Measurements from ENCODE around the gene ERBIN. TPM values are rescaled to one million over a fixed set of nuclear protein-coding genes. Genes with fewer than 3 reads are reported as not detected.

The ERBIN gene
- total and polyA plus RNA-seq, 2 of the 13 experiments (the other 11 are each of a cell fraction or from before 2014, with no cell fraction given) = 14.4 to 41.7 TPM

DNA sequence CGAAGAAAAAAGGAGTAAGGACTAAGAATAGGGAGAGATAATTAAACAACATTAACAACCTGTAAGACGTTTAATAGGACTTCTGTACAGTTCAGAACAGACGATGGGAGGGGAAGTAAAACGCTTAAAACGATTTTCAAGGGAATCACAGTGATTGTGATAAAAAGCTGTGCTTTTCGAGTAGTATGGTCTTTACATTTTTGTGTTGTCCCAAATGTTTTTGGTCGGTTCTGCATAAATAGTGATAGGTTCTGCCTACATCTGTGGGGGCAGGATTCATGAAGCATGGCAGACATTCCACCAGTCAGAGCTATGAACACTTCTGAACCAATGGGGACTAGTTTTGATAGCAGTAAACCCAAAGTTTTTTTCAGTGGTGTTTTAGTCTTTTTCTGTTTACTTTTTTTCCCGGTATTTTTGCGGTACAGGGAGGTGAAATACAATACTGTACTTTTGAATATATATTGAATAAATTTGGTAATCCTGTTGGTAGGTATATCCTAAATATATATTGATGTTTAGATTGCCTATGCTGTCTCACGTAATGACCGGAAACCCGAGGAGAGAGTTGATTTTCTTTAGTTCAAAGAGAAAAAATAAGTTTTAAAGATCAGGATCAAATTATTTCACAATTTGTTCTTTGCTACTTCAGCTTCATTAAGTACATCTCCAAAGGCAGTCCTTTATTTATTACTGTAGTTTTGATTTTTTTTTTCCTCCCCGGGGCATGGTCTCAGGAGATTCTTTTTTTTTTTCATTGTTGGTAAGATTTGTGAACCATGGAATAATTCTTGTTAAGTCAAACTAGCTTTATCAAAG is 1.3 kb downstream of the ERBIN start (continued):
- TF ChIP-seq CHCHD3 (CRISPR knock-in tag; IDR thresholded peaks at IDR 0.05) (no peak), ZNF737 (CRISPR knock-in tag; IDR thresholded peaks at IDR 0.05; ENCODE audit: borderline replicate concordance) (no peak), SIN3A (IDR thresholded peaks at IDR 0.05; ENCODE audit: borderline replicate concordance, low read depth, low read length) (0 out of 2 replicates have a peak, but pooled peaks have one; percentile 36), ZMYM3 (CRISPR knock-in tag; IDR thresholded peaks at IDR 0.05) (no peak), ZMYM2 (CRISPR knock-in tag; IDR thresholded peaks at IDR 0.05) (no peak), PLRG1 (conservative IDR thresholded peaks at IDR 0.05) (no peak), FOXA1 (IDR thresholded peaks at IDR 0.05) (no peak), FOXA1 (CRISPR knock-in tag; IDR thresholded peaks at IDR 0.05) (no peak), ZNF34 (CRISPR knock-in tag; IDR thresholded peaks at IDR 0.05; ENCODE audit: borderline replicate concordance) (no peak), TEAD3 (CRISPR knock-in tag; optimal IDR thresholded peaks at IDR 0.05; ENCODE audit: borderline replicate concordance) (peak; percentile 51), CREM (IDR thresholded peaks at IDR 0.05) (no peak), CREM (CRISPR knock-in tag; IDR thresholded peaks at IDR 0.05) (no peak), YEATS2 (CRISPR knock-in tag; IDR thresholded peaks at IDR 0.05; ENCODE audit: borderline replicate concordance) (no peak), ZBTB7B (CRISPR knock-in tag; IDR thresholded peaks at IDR 0.05) (no peak), HOXA3 (CRISPR knock-in tag; IDR thresholded peaks at IDR 0.05) (no peak), IKZF1 (IDR thresholded peaks at IDR 0.05) (no peak), ZNF83 (CRISPR knock-in tag; IDR thresholded peaks at IDR 0.05; ENCODE audit: borderline replicate concordance) (no peak)
- TF ChIP-seq, protein P1, sequence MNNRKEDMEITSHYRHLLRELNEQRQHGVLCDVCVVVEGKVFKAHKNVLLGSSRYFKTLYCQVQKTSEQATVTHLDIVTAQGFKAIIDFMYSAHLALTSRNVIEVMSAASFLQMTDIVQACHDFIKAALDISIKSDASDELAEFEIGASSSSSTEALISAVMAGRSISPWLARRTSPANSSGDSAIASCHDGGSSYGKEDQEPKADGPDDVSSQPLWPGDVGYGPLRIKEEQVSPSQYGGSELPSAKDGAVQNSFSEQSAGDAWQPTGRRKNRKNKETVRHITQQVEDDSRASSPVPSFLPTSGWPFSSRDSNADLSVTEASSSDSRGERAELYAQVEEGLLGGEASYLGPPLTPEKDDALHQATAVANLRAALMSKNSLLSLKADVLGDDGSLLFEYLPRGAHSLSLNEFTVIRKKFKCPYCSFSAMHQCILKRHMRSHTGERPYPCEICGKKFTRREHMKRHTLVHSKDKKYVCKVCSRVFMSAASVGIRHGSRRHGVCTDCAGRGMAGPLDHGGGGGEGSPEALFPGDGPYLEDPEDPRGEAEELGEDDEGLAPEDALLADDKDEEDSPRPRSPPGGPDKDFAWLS (CRISPR knock-in tag; IDR thresholded peaks at IDR 0.05; ENCODE audit: borderline replicate concordance) = no peak
- TF ChIP-seq, protein P2, sequence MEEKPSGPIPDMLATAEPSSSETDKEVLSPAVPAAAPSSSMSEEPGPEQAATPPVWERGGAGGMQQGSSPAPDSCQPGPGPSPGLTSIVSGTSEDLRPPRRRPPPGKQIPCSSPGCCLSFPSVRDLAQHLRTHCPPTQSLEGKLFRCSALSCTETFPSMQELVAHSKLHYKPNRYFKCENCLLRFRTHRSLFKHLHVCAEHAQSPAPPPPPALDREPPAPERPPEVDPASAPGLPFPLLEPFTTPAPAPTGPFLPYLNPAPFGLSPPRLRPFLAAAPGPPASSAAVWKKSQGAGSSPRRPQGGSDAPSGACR (CRISPR knock-in tag; IDR thresholded peaks at IDR 0.05) = no peak
- TF ChIP-seq, protein P3, sequence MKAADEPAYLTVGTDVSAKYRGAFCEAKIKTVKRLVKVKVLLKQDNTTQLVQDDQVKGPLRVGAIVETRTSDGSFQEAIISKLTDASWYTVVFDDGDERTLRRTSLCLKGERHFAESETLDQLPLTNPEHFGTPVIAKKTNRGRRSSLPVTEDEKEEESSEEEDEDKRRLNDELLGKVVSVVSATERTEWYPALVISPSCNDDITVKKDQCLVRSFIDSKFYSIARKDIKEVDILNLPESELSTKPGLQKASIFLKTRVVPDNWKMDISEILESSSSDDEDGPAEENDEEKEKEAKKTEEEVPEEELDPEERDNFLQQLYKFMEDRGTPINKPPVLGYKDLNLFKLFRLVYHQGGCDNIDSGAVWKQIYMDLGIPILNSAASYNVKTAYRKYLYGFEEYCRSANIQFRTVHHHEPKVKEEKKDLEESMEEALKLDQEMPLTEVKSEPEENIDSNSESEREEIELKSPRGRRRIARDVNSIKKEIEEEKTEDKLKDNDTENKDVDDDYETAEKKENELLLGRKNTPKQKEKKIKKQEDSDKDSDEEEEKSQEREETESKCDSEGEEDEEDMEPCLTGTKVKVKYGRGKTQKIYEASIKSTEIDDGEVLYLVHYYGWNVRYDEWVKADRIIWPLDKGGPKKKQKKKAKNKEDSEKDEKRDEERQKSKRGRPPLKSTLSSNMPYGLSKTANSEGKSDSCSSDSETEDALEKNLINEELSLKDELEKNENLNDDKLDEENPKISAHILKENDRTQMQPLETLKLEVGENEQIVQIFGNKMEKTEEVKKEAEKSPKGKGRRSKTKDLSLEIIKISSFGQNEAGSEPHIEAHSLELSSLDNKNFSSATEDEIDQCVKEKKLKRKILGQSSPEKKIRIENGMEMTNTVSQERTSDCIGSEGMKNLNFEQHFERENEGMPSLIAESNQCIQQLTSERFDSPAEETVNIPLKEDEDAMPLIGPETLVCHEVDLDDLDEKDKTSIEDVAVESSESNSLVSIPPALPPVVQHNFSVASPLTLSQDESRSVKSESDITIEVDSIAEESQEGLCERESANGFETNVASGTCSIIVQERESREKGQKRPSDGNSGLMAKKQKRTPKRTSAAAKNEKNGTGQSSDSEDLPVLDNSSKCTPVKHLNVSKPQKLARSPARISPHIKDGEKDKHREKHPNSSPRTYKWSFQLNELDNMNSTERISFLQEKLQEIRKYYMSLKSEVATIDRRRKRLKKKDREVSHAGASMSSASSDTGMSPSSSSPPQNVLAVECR (CRISPR knock-in tag; IDR thresholded peaks at IDR 0.05; ENCODE audit: borderline replicate concordance) = peak; percentile 27; the same call in 1 of the 2 replicates

Data from HepG2 (cell line).